ENCODE measurements around the gene LILRB2. TPM values are rescaled to one million over a fixed set of nuclear protein-coding genes. Genes with fewer than 3 reads are reported as not detected.

The LILRB2 gene
- total RNA-seq, 1 experiment from 2014 or later: not detected

GRCh38 chr19:54268936-54269335, 12.0 kb downstream of the LILRB2 start:
- TF ChIP-seq CTCF (conservative IDR thresholded peaks at IDR 0.05): no peak
- peaks cover 3 to 9% of the 10 kb centered on the region in 2 experiments; a peak in 2 of 4 replicates for H3K4me1 Mint-ChIP-seq
- Histone ChIP-seq H2AK5ac (ENCODE audit: insufficient read length, low read length) (no peak overlapping the region), H3K56ac (ENCODE audit: insufficient read length, low read depth, low read length) (no peak overlapping the region), H3K18ac (ENCODE audit: insufficient read length, low read depth, low read length) (no peak overlapping the region), H4K20me1 (ENCODE audit: control insufficient read depth, insufficient read depth, insufficient read length) (no peaks in the 10 kb centered on the region), H3K14ac (ENCODE audit: insufficient read depth, low read length) (no peak overlapping the region), H3K79me1 (ENCODE audit: insufficient read depth, low read depth, low read length, poor library complexity, severe bottlenecking) (no peaks in the 10 kb centered on the region), H3K9ac (ENCODE audit: extremely low read depth, insufficient read length, low read length) (no peak overlapping the region), H3K4me1 (ENCODE audit: insufficient read depth, low read length) (no peaks in the 10 kb centered on the region), H3T11ph (ENCODE audit: low read length) (no peak overlapping the region), H3K4me2 (ENCODE audit: insufficient read depth, insufficient read length, low read length) (no peak overlapping the region), H4K91ac (ENCODE audit: insufficient read length, low read depth, low read length) (no peak overlapping the region), H4K8ac (replicated peaks; ENCODE audit: insufficient read length, low read depth, low read length) (no peak overlapping the region), H3K4ac (ENCODE audit: low read depth, low read length) (no peak overlapping the region), H3K23ac (ENCODE audit: insufficient read length, low read depth, low read length) (no peak overlapping the region), H2BK12ac (ENCODE audit: insufficient read length, low read depth, low read length) (no peak overlapping the region), H3K27ac (ENCODE audit: insufficient read length, low read depth, low read length) (no peak overlapping the region), H3K27me3 (ENCODE audit: insufficient read depth, low read length) (no peaks in the 10 kb centered on the region), H2BK5ac (ENCODE audit: insufficient read length, low read length) (no peak overlapping the region), H2BK15ac (ENCODE audit: low read depth, low read length) (no peak overlapping the region), H4K5ac (ENCODE audit: insufficient read length, low read depth, low read length) (no peak overlapping the region), H3K9me3 (ENCODE audit: control insufficient read depth, low read depth, low read length) (no peaks in the 10 kb centered on the region), H2BK20ac (ENCODE audit: low read depth, low read length, poor library complexity, severe bottlenecking) (no peak overlapping the region), H2AFZ (ENCODE audit: low read length) (no peak overlapping the region), H2BK120ac (ENCODE audit: low read depth, low read length, poor library complexity, severe bottlenecking) (no peak overlapping the region), H3K79me2 (ENCODE audit: insufficient read depth, low read length) (no peaks in the 10 kb centered on the region), H3K23me2 (ENCODE audit: insufficient read length, low read depth, low read length, poor library complexity, severe bottlenecking) (no peaks in the 10 kb centered on the region)
- no peak overlapping the region for H3K4me3 Mint-ChIP-seq
- H3K9me3 Mint-ChIP-seq: peaks cover 0 to 26% of the 10 kb centered on the region in 2 experiments; a peak in 3 of 5 replicates
- WGBS (ENCODE audit: extremely low coverage, insufficient read length, low lambda C conversion rate): no CpG with 5 or more reads among the region's 2 CpGs
- no peak overlapping the region for H3K27ac Mint-ChIP-seq
- DNase-seq: no peak
- H3K27me3 Mint-ChIP-seq (ENCODE audit: low read depth): peaks cover 65% of the 10 kb centered on the region
- H3K36me3 Mint-ChIP-seq (ENCODE audit: insufficient read depth in 1 of 3, low read depth in 3 of 3): no peaks in the 10 kb centered on the region
